Posterior vena cava (tissue), 2 donors: Measurements from ENCODE around the gene ANP32E. TPM values are rescaled to one million over a fixed set of nuclear protein-coding genes. Genes with fewer than 3 reads are reported as not detected.
A peak's percentile ranks its signal among the peaks of the same experiment; 100 is the strongest.
"Not testable (repeated sequence)": the region's sequence is repeated elsewhere in the genome, so short reads cannot be mapped to it uniquely, and the experiment has no call there.

Experiments used
- DNase-seq: peaks from one replicate; pipeline ENCODE4 v3.0.0-alpha.2; 2020; ENCODE audit warnings: low spot score
- intact Hi-C, 2 donors: fragments of 100-400 bp; cut with DNase I; formaldehyde crosslinking; loops; one replicate each; pipeline versions ENCODE4 v1.14.1 to v1.14.2; 2022 to 2023
- total RNA-seq, 2 donors: library from RNA; stranded (reverse); fragmentation: NEBNext Ultra II Directional; extraction: Animal tissue kit (Norgen Biotek cat#: 25700); gene quantifications; one replicate each; pipeline ENCODE4 v1.2.1, GENCODE V29; 2021
- donor health status: DM: yes; HTN: yes; CAD: no.
- donor health status: DM: yes; HTN: yes; CAD: no.

ANP32E gene
- total RNA-seq, 2 donors from 2014 or later: 28.0 to 36.6 TPM

DNA sequence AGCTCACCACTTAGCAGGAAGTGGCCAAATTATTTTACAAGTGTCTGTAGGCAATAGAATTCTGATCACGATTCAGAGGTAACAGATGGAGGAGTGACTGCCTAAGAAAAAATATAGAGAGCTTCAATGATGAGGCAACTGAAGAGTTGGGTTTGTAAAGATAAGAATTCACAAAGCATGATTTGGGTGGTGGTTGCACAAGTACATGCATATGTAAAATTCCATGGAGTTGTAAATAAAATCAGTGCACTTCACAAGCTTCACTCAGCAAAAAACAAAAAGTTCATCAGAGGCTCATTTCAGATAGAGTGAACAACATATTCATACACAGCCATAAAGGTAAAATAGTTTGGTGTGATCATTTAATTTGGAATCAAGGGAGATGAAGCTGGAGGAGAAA lies 10.9 kb downstream of the ANP32E start:
- intact Hi-C loops: no loop called here
- no peak for DNase-seq

GRCh38 chr1:150221552-150221951 lies 14.4 kb downstream of the ANP32E start:
- intact Hi-C loops: no loop called here
- no peak for DNase-seq

- DNase-seq, intact Hi-C loops: not testable (repeated sequence)
Observed at GRCh38 chr1:150215855-150216254, 20.1 kb downstream of the ANP32E start.

DNA sequence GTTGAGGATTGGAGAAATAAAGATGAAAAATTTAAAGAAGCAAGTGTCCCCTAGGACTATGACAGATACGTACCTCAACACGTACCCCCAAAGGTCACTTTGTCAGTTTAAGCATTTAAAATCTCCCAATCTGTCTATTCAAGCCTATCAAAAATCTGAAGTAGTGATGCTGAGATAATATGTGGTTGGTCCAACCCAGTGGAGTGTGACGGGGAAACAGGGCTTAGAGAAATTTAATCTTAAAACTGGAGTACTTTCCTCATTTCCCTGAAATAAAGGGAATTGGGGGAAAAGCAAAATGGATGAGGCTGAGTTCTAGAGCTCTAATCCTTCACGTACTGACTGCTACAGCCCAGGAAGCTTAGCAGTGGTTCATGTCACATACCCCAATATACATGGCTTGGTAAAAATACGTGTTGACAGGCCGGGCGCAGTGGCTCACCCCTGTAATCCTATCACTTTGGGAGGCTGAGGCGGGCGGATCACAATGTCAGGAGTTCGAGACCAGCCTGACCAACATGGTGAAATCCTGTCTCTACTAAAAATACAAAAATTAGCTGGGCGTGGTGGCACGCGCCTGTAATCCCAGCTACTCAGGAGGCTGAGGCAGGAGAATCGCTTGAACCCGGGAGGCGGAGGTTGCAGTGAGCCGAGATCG lies 21.7 kb downstream of the ANP32E start:
- intact Hi-C loops, DNase-seq: not testable (repeated sequence)

DNA sequence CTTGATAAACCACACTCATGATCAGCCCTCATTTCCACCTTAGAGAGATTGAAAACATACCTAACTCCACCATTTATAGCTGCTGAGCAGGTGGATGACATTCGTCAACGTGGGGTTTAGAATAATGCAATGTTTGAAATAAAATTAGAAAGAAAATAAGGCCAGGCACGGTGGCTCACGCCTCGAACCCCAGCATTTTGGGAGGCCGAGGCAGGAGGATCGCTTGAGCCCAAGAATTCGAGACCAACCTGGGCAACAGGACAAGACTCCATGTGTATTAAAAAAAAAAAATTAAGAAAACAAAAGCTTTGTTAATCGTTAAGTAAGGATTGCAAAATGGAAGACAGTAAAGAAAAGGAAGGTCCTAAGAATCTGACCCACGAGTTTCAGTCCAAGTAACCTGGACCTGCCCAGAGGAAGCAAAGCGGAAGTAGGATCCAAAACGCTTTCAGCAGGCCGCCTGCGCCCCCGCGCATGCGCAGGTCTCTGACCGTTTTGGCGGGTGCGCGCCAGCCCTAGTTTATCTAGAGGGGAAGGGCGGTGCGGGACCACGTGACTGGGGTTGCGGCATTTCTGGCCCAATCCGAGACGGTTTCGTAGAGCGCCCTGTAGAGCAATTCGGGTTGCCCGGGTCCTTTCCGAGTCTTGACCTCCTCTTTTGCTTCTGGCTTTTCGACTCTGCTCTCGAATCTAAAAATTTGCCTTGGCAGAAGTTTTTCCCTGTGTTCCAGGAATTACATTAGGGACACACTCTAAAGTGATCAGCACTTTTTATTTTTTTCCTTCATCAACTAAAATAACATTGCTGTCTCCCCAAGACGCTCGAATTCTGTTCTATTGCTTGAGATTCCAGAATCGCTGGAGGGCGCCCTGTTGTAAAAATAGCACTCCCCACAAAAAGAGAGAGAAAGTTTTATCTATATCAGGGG lies 22.5 kb downstream of the ANP32E start:
- DNase-seq: peak; percentile 99
- intact Hi-C loops: no loop called here

GRCh38 chr1:150212070-150212469 lies 23.8 kb downstream of the ANP32E start:
- intact Hi-C loops: no loop called here
- no peak for DNase-seq

- intact Hi-C loops: no loop called here
- DNase-seq: no peak
Observed at GRCh38 chr1:150210706-150211105, 25.2 kb downstream of the ANP32E start.

DNA sequence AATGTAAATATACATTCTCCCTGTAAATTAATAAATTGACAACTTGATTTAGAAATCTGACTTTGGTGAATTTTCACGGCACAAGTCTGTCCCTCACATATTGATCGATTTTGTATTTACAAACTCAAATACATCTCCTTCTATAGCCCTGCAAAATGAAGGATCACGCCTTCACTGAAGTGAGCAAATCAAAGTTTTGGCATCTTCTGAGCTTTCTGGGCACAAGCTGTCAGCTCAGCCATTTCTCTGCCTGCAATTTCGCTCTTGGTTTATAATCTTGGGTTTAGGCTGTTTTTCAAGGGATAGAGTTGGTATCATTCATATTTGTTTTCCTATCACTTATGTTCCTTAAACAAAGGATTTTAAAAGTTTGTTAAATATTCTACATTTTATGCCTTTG lies 25.8 kb downstream of the ANP32E start:
- no peak for DNase-seq
- intact Hi-C loops: no loop called here

DNA sequence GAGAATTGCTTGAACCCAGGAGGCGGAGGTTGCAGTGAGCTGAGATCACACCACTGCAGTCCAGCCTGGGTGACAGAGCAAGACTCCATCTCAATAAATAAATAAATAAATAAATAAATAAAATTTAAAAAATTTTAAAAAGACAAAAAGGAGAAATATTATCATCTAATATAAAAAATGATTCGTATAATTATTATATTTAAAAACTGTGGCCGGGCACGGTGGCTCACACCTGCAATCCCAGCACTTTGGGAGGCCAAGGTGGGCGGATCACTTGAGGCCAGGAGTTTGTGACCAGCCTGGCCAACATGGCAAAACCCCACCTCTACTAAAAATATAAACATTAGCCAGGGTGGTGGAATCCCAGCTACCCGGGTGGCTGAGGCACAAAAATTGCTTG lies 27.5 kb downstream of the ANP32E start:
- intact Hi-C loops, DNase-seq: not testable (repeated sequence)

- intact Hi-C loops: no loop called here
- no peak for DNase-seq
Observed at GRCh38 chr1:150207281-150207971, 28.5 kb downstream of the ANP32E start.

DNA sequence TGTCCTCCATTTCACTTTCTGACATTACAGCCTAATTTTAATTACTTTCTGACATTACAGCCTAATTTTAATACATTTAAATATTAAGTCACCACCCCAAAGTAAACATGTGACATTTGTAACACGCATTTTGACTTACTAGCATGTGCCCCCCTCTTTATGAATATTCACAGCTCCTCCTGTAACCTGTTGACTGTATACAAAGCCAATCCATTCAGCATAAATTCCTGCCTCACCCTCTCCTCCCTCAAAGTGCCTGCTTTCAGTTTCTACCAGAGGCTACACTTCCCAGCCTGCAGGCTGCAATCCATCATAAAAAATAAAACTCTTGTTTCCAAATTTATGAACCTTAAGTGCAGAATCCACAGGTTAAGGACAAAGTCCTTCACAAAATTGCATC lies 39.5 kb downstream of the ANP32E start:
- intact Hi-C loops: no loop called here
- DNase-seq: no peak

- DNase-seq: no peak
- intact Hi-C loops: no loop called here
Observed at GRCh38 chr1:150194381-150195031, 41.4 kb downstream of the ANP32E start.

GRCh38 chr1:150192012-150192411 lies 43.9 kb downstream of the ANP32E start:
- intact Hi-C loops: no loop called here
- DNase-seq: no peak

DNA sequence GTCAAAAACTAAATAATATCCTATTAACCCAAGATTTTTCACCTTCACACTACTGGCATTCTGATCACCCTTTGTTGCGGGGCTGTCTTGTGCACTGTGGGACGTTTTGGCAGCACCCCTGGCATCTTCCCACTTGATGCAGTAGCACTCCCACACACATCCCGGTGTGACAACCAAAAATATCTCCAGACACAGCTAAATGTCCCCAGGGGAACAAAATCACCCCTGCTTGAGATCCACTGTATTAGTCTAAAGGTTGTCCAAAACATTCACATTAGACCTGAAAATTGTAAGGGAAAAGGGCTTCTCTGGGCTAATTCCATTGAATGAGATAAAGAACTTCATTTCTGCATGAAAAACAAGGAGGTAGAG lies 48.4 kb downstream of the ANP32E start:
- no peak for DNase-seq
- intact Hi-C loops: loop anchor here in 1 of 2 donors (5.0 kb wide), 1 partner anchor 225 kb away; no protein-coding TSS in a partner anchor

- DNase-seq: no peak
- intact Hi-C loops: loop anchor here in 1 of 2 donors (5.0 kb wide), 1 partner anchor 225 kb away; no protein-coding TSS in a partner anchor
Observed at GRCh38 chr1:150186789-150187559, 48.9 kb downstream of the ANP32E start.

DNA sequence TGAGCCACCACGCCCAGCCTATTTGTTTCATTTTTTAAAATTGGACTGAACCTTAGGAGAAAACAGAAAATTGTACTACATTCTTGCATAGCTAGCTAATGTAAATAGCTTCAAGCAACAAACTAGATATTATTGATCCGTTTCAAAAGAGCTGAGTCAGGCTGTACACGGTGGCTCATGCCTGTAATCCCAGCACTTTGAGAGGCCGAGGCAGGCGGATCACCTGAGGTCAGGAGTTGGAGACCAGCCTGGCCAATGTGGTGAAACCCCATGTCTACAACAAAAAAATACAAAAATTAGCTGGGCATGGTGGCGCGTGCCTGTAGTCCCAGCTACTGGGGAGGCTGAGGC lies 49.5 kb downstream of the ANP32E start:
- DNase-seq: not testable (repeated sequence)
- intact Hi-C loops: loop anchor here in 1 of 2 donors (5.0 kb wide), 1 partner anchor 224 kb away; no protein-coding TSS in a partner anchor

- no peak for DNase-seq
- intact Hi-C loops: loop anchor here in 1 of 2 donors (5.0 kb wide), 1 partner anchor 223 kb away; no protein-coding TSS in a partner anchor
Observed at GRCh38 chr1:150185481-150185880, 50.4 kb downstream of the ANP32E start.

DNA sequence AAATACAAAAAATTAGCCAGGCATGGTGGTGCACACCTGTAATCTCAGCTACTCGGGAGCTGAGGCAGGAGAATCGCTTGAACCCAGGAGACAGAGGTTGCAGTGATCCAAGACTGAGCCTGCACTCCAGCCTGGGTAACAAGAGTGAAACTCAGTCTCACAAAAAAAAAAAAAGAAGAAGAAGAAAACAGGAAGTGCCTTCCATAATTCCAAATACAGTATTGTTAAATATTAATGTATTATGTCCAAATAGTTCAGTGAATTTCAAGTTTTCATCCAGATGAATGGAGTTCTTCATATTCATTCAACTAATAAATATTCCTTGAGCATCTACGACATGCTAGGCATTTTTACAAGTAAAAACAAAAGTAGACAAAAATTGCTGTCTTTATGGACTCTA lies 52.9 kb downstream of the ANP32E start:
- DNase-seq: no peak
- intact Hi-C loops: no loop called here

- intact Hi-C loops: no loop called here
- no peak for DNase-seq
Observed at GRCh38 chr1:150182247-150182646, 53.7 kb downstream of the ANP32E start.
